HCT116 (cell line): Measurements from ENCODE around the gene RAB3GAP1. TPM values are rescaled to one million over a fixed set of nuclear protein-coding genes. Genes with fewer than 3 reads are reported as not detected.
A peak's percentile ranks its signal among the peaks of the same experiment; 100 is the strongest.

Experiments
- ATAC-seq: fragments of 200-7000 bp; cut with Tn5 transposase; 2 replicates; pipeline ENCODE4 v1.9.1; 2020; ENCODE audit warnings: mild to moderate bottlenecking, moderate library complexity
- Bru-seq: library from RNA; stranded (reverse); fragments of 400-500 nt; gene quantifications from one replicate; lab custom pipeline; 2021; lab: Mats Ljungman, UMichigan
- BruChase-seq, 2 experiments: library from RNA; stranded (reverse); fragments of 400-500 nt; gene quantifications; one replicate each; lab custom pipeline; 2021; lab: Mats Ljungman, UMichigan
- BruUV-seq: library from RNA; stranded (reverse); fragments of 400-500 nt; replicated peaks from 2 replicates; lab custom pipeline; 2021; lab: Mats Ljungman, UMichigan
- CTCF ChIA-PET: fragments of 300-600 bp; sonication (Branson Sonifier 250); formaldehyde crosslinking; loops from one replicate; lab custom pipeline; 2021; ENCODE audit warnings: antibody characterized with exemption; lab: Charles Lee
- POLR2A ChIA-PET: fragments of 300-600, 350-600 bp; sonication (Branson Sonifier 250); formaldehyde crosslinking; loops from one replicate; lab custom pipeline; 2021; ENCODE audit warnings: antibody characterized with exemption; lab: Charles Lee
- RAD21 ChIA-PET, 2 experiments: fragments of 300-600 bp; sonication (Branson Sonifier 250); formaldehyde crosslinking; loops; one replicate each; lab custom pipeline; 2023; ENCODE audit warnings: low total read pairs in 2 of 2; ENCODE audit not compliant: uncharacterized antibody in 2 of 2, unreplicated experiment in 2 of 2, low non-redundant PET in 1 of 2; lab: Charles Lee
- DNase-seq: peaks from one replicate; pipeline ENCODE4 v3.0.0-alpha.2; 2010; ENCODE audit warnings: low read depth, low spot score
- H2AFZ ChIP-seq: fragments of 200-600 bp; shearing (Covaris generic), sonication (generic); 2 replicates; pipeline ENCODE4 v1.6.1; 2017; ENCODE audit warnings: low read depth, mixed run types, mixed read lengths, antibody characterized with exemption, low read length; ENCODE audit not compliant: poor library complexity, severe bottlenecking
- H3K27ac ChIP-seq: 2 replicates; pipeline ENCODE4 v1.5.1; 2012; ENCODE audit warnings: low read depth, low read length
- H3K27me3 ChIP-seq: fragments of 200-600 bp; sonication (generic); 2 replicates; pipeline ENCODE4 v1.6.1; 2016; ENCODE audit warnings: mixed run types, low read length, mixed read lengths; ENCODE audit not compliant: insufficient read depth
- H3K36me3 ChIP-seq, 2 experiments: fragments of 200-500 bp in 1 of 2; fragments of 200-600 bp in 1 of 2; sonication (Bioruptor generic) in 1 of 2; sonication (generic) in 1 of 2; 2 replicates each; pipeline versions ENCODE4 v1.5.1 to v1.6.1; 2014 to 2016; ENCODE audit warnings: low read length in 2 of 2, inconsistent platforms in 1 of 2, mixed read lengths in 1 of 2, mixed run types in 1 of 2; ENCODE audit not compliant: insufficient read depth in 2 of 2, control insufficient read depth in 1 of 2
- H3K4me1 ChIP-seq, 2 experiments: fragments of 200-600 bp in 1 of 2; sonication (generic) in 1 of 2; 2 replicates each; pipeline versions ENCODE4 v1.5.1 to v1.6.1; 2012 to 2017; ENCODE audit warnings: low read length in 2 of 2, inconsistent platforms in 1 of 2, mild to moderate bottlenecking in 1 of 2, mixed read lengths in 1 of 2, mixed run types in 1 of 2, moderate library complexity in 1 of 2; ENCODE audit not compliant: insufficient read depth in 2 of 2, control insufficient read depth in 1 of 2
- H3K4me2 ChIP-seq: fragments of 200-600 bp; sonication (generic); 2 replicates; pipeline ENCODE4 v1.6.1; 2017; ENCODE audit warnings: mixed run types, low read length, mixed read lengths
- H3K4me3 ChIP-seq, 2 experiments: fragments of 200-600 bp in 1 of 2; sonication (generic) in 1 of 2; replicated peaks in 1 of 2; 2 replicates each; pipeline ENCODE4 v1.5.1; 2011 to 2016; ENCODE audit warnings: low read length in 2 of 2, control low read depth in 1 of 2, low read depth in 1 of 2, mild to moderate bottlenecking in 1 of 2, mixed read lengths in 1 of 2, mixed run types in 1 of 2
- H3K79me2 ChIP-seq: fragments of 200-600 bp; sonication (generic); 2 replicates; pipeline ENCODE4 v1.6.1; 2017; ENCODE audit warnings: mild to moderate bottlenecking, mixed run types, low read length, moderate library complexity, mixed read lengths; ENCODE audit not compliant: insufficient read depth
- H3K9ac ChIP-seq: fragments of 200-600 bp; sonication (generic); 2 replicates; pipeline ENCODE4 v1.6.1; 2016; ENCODE audit warnings: low read length, mixed read lengths
- H3K9me2 ChIP-seq: fragments of 200-600 bp; sonication (generic), shearing (Covaris generic); 2 replicates; pipeline ENCODE4 v1.6.1; 2017; ENCODE audit warnings: mixed run types, mild to moderate bottlenecking, moderate library complexity; ENCODE audit not compliant: insufficient read depth
- H3K9me3 ChIP-seq, 2 experiments: fragments of 200-500 bp in 1 of 2; fragments of 200-600 bp in 1 of 2; sonication (Bioruptor generic) in 1 of 2; sonication (generic) in 1 of 2; 2 replicates each; pipeline ENCODE4 v1.6.1; 2014 to 2017; ENCODE audit warnings: low read length in 2 of 2, mixed read lengths in 2 of 2, inconsistent platforms in 1 of 2, low read depth in 1 of 2, mild to moderate bottlenecking in 1 of 2, mixed run types in 1 of 2, moderate library complexity in 1 of 2; ENCODE audit not compliant: control insufficient read depth in 1 of 2, insufficient read depth in 1 of 2
- H4K20me1 ChIP-seq: fragments of 200-600 bp; sonication (generic), shearing (Covaris generic); 2 replicates; pipeline ENCODE4 v1.6.1; 2017; ENCODE audit warnings: mixed run types, mild to moderate bottlenecking, moderate library complexity; ENCODE audit not compliant: insufficient read depth
- ATF3 ChIP-seq: IDR thresholded peaks from 2 replicates; pipeline ENCODE4 v1.6.1; 2012
- CBX3 ChIP-seq: IDR thresholded peaks from 2 replicates; pipeline ENCODE4 v1.6.1; 2012; ENCODE audit warnings: low read depth
- CTCF ChIP-seq, 3 experiments: fragments of 200-600 bp in 1 of 3; sonication (generic) in 1 of 3; IDR thresholded peaks in 2 of 3; conservative IDR thresholded peaks in 1 of 3; 2 replicates each; pipeline ENCODE4 v1.5.1; 2012 to 2017; ENCODE audit warnings: low read depth in 2 of 3, low read length in 2 of 3, antibody characterized with exemption in 1 of 3, borderline replicate concordance in 1 of 3, control low read depth in 1 of 3, mild to moderate bottlenecking in 1 of 3, mixed read lengths in 1 of 3, mixed run types in 1 of 3, moderate library complexity in 1 of 3; ENCODE audit not compliant: insufficient read depth in 1 of 3
- EGR1 ChIP-seq: IDR thresholded peaks from 2 replicates; pipeline ENCODE4 v1.6.1; 2012; ENCODE audit warnings: low read depth
- EZH2phosphoT487 ChIP-seq: fragments of 200-600 bp; IDR thresholded peaks from 2 replicates; pipeline ENCODE4 v1.6.1; 2018; ENCODE audit warnings: antibody characterized with exemption, borderline replicate concordance
- FOSL1 ChIP-seq: IDR thresholded peaks from 2 replicates; pipeline ENCODE4 v1.6.1; 2012; ENCODE audit warnings: low read depth
- MAX ChIP-seq: IDR thresholded peaks from 2 replicates; pipeline ENCODE4 v1.6.1; 2012
- POLR2A ChIP-seq: IDR thresholded peaks from 2 replicates; pipeline ENCODE4 v1.7.0; 2011; ENCODE audit warnings: borderline replicate concordance; ENCODE audit not compliant: insufficient read depth, insufficient read length; ENCODE audit errors: extremely low read depth
- POLR2AphosphoS5 ChIP-seq: IDR thresholded peaks from 2 replicates; pipeline ENCODE4 v1.6.1; 2011; ENCODE audit warnings: mild to moderate bottlenecking, low read depth, low read length, moderate library complexity
- REST ChIP-seq: IDR thresholded peaks from 2 replicates; pipeline ENCODE4 v1.6.1; 2012; ENCODE audit warnings: low read depth
- SP1 ChIP-seq: IDR thresholded peaks from 2 replicates; pipeline ENCODE4 v1.6.1; 2012; ENCODE audit warnings: low read depth
- SRF ChIP-seq: IDR thresholded peaks from 2 replicates; pipeline ENCODE4 v1.6.1; 2012; ENCODE audit warnings: low read depth
- TCF7L2 ChIP-seq: IDR thresholded peaks from 2 replicates; pipeline ENCODE4 v1.7.0; 2011; ENCODE audit warnings: borderline replicate concordance, inconsistent platforms; ENCODE audit not compliant: insufficient read depth, insufficient read length; ENCODE audit errors: extremely low read depth
- ZBTB33 ChIP-seq: IDR thresholded peaks from 2 replicates; pipeline ENCODE4 v1.6.1; 2011; ENCODE audit warnings: mild to moderate bottlenecking, low read length, moderate library complexity; ENCODE audit not compliant: insufficient replicate concordance; ENCODE audit errors: extremely low read depth
- ZNF274 ChIP-seq: fragments of 200-500 bp; sonication (Bioruptor generic); IDR thresholded peaks from 2 replicates; pipeline ENCODE4 v1.6.1; 2014; ENCODE audit warnings: mild to moderate bottlenecking, low read depth, low read length, inconsistent platforms
- intact Hi-C: fragments of 100-400 bp; cut with micrococcal nuclease; formaldehyde crosslinking; loops from 2 replicates; pipeline ENCODE4 v1.10.0; 2022
- long read RNA-seq: library from polyadenylated mRNA; unstranded; transcript quantifications from one replicate; pipeline ENCODE4 v2.0.0, GENCODE V29; 2021; ENCODE audit not compliant: unreplicated experiment
- polyA plus RNA-seq: library from polyadenylated mRNA; unstranded; fragments of >200 nt; gene quantifications from 2 replicates; pipeline ENCODE4 v1.2.1, GENCODE V29; 2012; ENCODE audit warnings: missing spikeins
- total RNA-seq: library from RNA; stranded (reverse); gene quantifications from one replicate; pipeline ENCODE4 v1.2.1, GENCODE V29; 2021; ENCODE audit not compliant: unreplicated experiment

RAB3GAP1 gene
- total RNA-seq, result 38.5 TPM
- 17.1 and 22.3 TPM in 2 replicates for polyA plus RNA-seq
- percentile 91 among the genes with signal in this experiment for Bru-seq, nascent RNA
- percentile 87 among the genes with signal in this experiment for BruChase-seq, experiment 1, labeled RNA remaining after a 6-hour chase
- percentile 88 among the genes with signal in this experiment for BruChase-seq, experiment 2, labeled RNA remaining after a 2-hour chase
- long read RNA-seq, full-length matches to known transcripts, result 15 of 39 reads
- long read RNA-seq, partial matches to known transcripts, result 5 of 39 reads
- long read RNA-seq, other reads (novel, unspliced or antisense), result 19 of 39 reads

- 0 out of 4 replicates have a peak, but pooled peaks cover 0 to 4% of the 10 kb centered on the region in 2 experiments for H3K36me3 ChIP-seq
- CTCF ChIA-PET, result interaction anchor here (0.5 kb wide), 1 partner anchor 27 kb away, joined by 3 read pairs; no protein-coding TSS in a partner anchor
- H3K9ac ChIP-seq, result peak within 1 kb of the TSS; percentile 93
- H2AFZ ChIP-seq, result peak within 1 kb of the TSS; percentile 100
- H3K4me1 ChIP-seq, result peaks cover 9 to 12% of the 10 kb centered on the region in 2 experiments; a peak in 2 of 4 replicates
- intact Hi-C loops, result loop anchor here (5.0 kb wide), 1 partner anchor 480 kb away; the partner anchor contains the start of genes R3HDM1 and ZRANB3
- H3K9me2 ChIP-seq, result no peaks in the 10 kb centered on the region
- H3K9me3 ChIP-seq, result no peaks in the 10 kb centered on the region
- H3K79me2 ChIP-seq, result peaks cover 50% of the 10 kb centered on the region
- H3K4me2 ChIP-seq, result peak within 1 kb of the TSS; percentile 88
- H3K27ac ChIP-seq, result peak within 1 kb of the TSS; percentile 68
- POLR2A ChIA-PET, result interaction anchor here (0.7 kb wide), 1 partner anchor 835 kb away, joined by 7 read pairs; no protein-coding TSS in a partner anchor
- no peaks in the 10 kb centered on the region for H3K27me3 ChIP-seq
- peak within 1 kb of the TSS; percentile 93 to 94 for H3K4me3 ChIP-seq
- TSS peak; percentile 53 for BruUV-seq
- H4K20me1 ChIP-seq, result no peaks in the 10 kb centered on the region
- peak; percentile 48 for DNase-seq
- RAD21 ChIA-PET, result no interaction called here
- ATAC-seq, result peak; percentile 94
- no peak for TF ChIP-seq ATF3
- TF ChIP-seq REST, result no peak
- peak; percentile 85 for TF ChIP-seq POLR2A
- no peak for TF ChIP-seq EZH2phosphoT487
- no peak for TF ChIP-seq CTCF (IDR thresholded peaks at IDR 0.05 in 2 of 3, conservative IDR thresholded peaks at IDR 0.05 in 1 of 3; ENCODE audit: borderline replicate concordance in 1 of 3, insufficient read depth in 1 of 3, low read depth in 2 of 3, low read length in 2 of 3)
- peak; percentile 70 for TF ChIP-seq EGR1
- no peak for TF ChIP-seq SRF
- TF ChIP-seq MAX, result 0 out of 2 replicates have a peak, but pooled peaks have one; percentile 26
- TF ChIP-seq SP1, result no peak
- TF ChIP-seq ZBTB33, result no peak
- TF ChIP-seq ZNF274, result no peak
- TF ChIP-seq POLR2AphosphoS5, result peak; percentile 91
- TF ChIP-seq CBX3, result peak; percentile 7; the same call in 1 of the 2 replicates
- TF ChIP-seq TCF7L2, result no peak
- no peak for TF ChIP-seq FOSL1
Measured at GRCh38 chr2:135052042-135052876, at the start of gene RAB3GAP1. Gene RAB3GAP1, plus strand, starts transcription at chr2:135052292. Its CDS starts 16 bp downstream, at chr2:135052308.
